PC-3 (cell line): ENCODE data around the gene RAD50. TPM values are rescaled to one million over a fixed set of nuclear protein-coding genes. Genes with fewer than 3 reads are reported as not detected.
A peak's percentile ranks its signal among the peaks of the same experiment; 100 is the strongest.

Experiments used
- ATAC-seq: fragments of 200-7000 bp; cut with Tn5 transposase; 2 replicates; pipeline ENCODE4 v1.9.1; 2020; ENCODE audit warnings: mild to moderate bottlenecking, moderate library complexity
- BruUV-seq: library from RNA; stranded (reverse); fragments of 400-500 nt; replicated peaks from 2 replicates; lab custom pipeline; 2021; lab: Mats Ljungman, UMichigan
- CTCF ChIA-PET: fragments of 300-600 bp; sonication (Branson Sonifier 250); formaldehyde crosslinking; loops from one replicate; lab custom pipeline; 2022; ENCODE audit warnings: antibody characterized with exemption; lab: Charles Lee
- POLR2A ChIA-PET: fragments of 300-600 bp; sonication (Branson Sonifier 250); formaldehyde crosslinking; loops from one replicate; lab custom pipeline; 2022; ENCODE audit warnings: antibody characterized with exemption; ENCODE audit not compliant: unreplicated experiment; lab: Charles Lee
- DNase-seq: peaks from one replicate; pipeline ENCODE4 v3.0.0-alpha.2; 2015
- H2AFZ ChIP-seq: fragments of 300-600 bp; sonication (generic); 2 replicates; pipeline ENCODE4 v1.6.0; 2016; ENCODE audit warnings: antibody characterized with exemption, low read length
- H3F3A ChIP-seq: fragments of 300-600 bp; sonication (generic); one replicate; pipeline ENCODE4 v1.6.0; 2017; ENCODE audit warnings: antibody characterized with exemption, low read length, control low read depth, mild to moderate bottlenecking; ENCODE audit not compliant: unreplicated experiment
- H3K27ac ChIP-seq: fragments of 300-600 bp; sonication (generic); 2 replicates; pipeline ENCODE4 v1.5.1; 2016; ENCODE audit warnings: mild to moderate bottlenecking, low read length
- H3K27me3 ChIP-seq: fragments of 300-600 bp; sonication (generic); 2 replicates; pipeline ENCODE4 v1.6.1; 2016; ENCODE audit warnings: low read length, mixed read lengths
- H3K36me3 ChIP-seq: fragments of 300-600 bp; sonication (generic); 2 replicates; pipeline ENCODE4 v1.6.1; 2016; ENCODE audit warnings: low read depth, mixed run types, low read length, mixed read lengths
- H3K4me1 ChIP-seq: fragments of 300-600 bp; sonication (generic); 2 replicates; pipeline ENCODE4 v1.5.1; 2016; ENCODE audit warnings: low read length; ENCODE audit not compliant: insufficient read depth
- H3K4me2 ChIP-seq: fragments of 300-600 bp; sonication (generic); 2 replicates; pipeline ENCODE4 v1.6.0; 2016; ENCODE audit warnings: low read length
- H3K4me3 ChIP-seq: fragments of 300-600 bp; sonication (generic); 2 replicates; pipeline ENCODE4 v1.5.1; 2016; ENCODE audit warnings: mild to moderate bottlenecking, low read length, mixed read lengths
- H3K79me2 ChIP-seq: fragments of 300-600 bp; sonication (generic); 2 replicates; pipeline ENCODE4 v1.6.1; 2017; ENCODE audit warnings: low read length, mixed read lengths
- H3K9ac ChIP-seq: fragments of 300-600 bp; sonication (generic); 2 replicates; pipeline ENCODE4 v1.6.0; 2016; ENCODE audit warnings: mild to moderate bottlenecking, low read length
- H3K9me2 ChIP-seq: fragments of 300-600 bp; sonication (generic); replicated peaks from 2 replicates; pipeline ENCODE4 v1.6.1; 2016; ENCODE audit warnings: mixed run types, low read length, mixed read lengths
- H3K9me3 ChIP-seq: fragments of 300-600 bp; sonication (generic); 2 replicates; pipeline ENCODE4 v1.6.1; 2016; ENCODE audit warnings: low read length, mixed read lengths
- H4K20me1 ChIP-seq: fragments of 300-600 bp; sonication (generic); 2 replicates; pipeline ENCODE4 v1.6.1; 2016; ENCODE audit warnings: low read length, mixed read lengths
- EZH2 ChIP-seq: fragments of 300-600 bp; sonication (generic); IDR thresholded peaks from one replicate; pipeline ENCODE4 v1.6.1; 2017; ENCODE audit warnings: antibody characterized with exemption, mild to moderate bottlenecking, low read length; ENCODE audit not compliant: unreplicated experiment
- EZH2phosphoT487 ChIP-seq: fragments of 300-600 bp; sonication (generic); IDR thresholded peaks from 2 replicates; pipeline ENCODE4 v1.6.1; 2018; ENCODE audit warnings: mild to moderate bottlenecking, antibody characterized with exemption, low read length, borderline replicate concordance
- intact Hi-C: fragments of 100-400 bp; cut with micrococcal nuclease; formaldehyde crosslinking; loops from 2 replicates; pipeline ENCODE4 v1.9.0; 2023
- total RNA-seq: library from RNA; depleted of rRNA; stranded (reverse); fragments of >200 nt; gene quantifications from 2 replicates; pipeline ENCODE4 v1.2.3, GENCODE V29; 2014
- TF ChIP-seq, protein P1 (sequence below): fragments of 300-600 bp; sonication (generic); conservative IDR thresholded peaks from 2 replicates; pipeline ENCODE4 v1.5.1; 2017; ENCODE audit warnings: antibody characterized with exemption, low read depth, mild to moderate bottlenecking, low read length

Gene RAD50
- total RNA-seq, 1 experiment from 2014 or later = 6.7 TPM

DNA sequence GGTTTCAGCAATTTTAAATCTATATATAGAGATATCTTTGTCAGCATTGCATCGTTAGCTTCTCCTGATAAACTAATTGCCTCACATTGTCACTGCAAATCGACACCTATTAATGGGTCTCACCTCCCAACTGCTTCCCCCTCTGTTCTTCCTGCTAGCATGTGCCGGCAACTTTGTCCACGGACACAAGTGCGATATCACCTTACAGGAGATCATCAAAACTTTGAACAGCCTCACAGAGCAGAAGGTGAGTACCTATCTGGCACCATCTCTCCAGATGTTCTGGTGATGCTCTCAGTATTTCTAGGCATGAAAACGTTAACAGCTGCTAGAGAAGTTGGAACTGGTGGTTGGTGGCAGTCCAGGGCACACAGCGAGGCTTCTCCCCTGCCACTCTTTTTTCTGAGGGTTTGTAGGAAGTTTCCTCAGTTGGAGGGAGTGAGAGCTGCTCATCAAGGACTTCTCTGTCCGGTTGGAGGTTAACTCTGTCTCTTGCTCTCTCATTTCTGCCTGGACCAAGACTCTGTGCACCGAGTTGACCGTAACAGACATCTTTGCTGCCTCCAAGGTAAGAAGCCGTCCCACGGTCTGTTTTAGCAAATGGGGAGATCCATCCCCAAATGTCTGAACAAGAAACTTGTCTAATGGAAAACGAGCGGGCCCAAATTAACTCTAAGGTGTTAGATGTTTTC, 117.3 kb downstream of the RAD50 start, which contains the start of gene IL4:
IL4 (plus strand) TSS at position 51 of the 692 bp plus-strand sequence; CDS start at position 113, 62 bp downstream.
- H3K27ac ChIP-seq = peak within 1 kb of the TSS; percentile 70
- H3K9ac ChIP-seq = no peak within 1 kb of the TSS
- ChIA-PET POLR2A (no interaction called here), CTCF (interaction anchor here (0.5 kb wide), 1 partner anchor 180 kb away, joined by 3 read pairs; no protein-coding TSS in a partner anchor)
- no peaks in the 10 kb centered on the region for H3F3A ChIP-seq
- BruUV-seq = no TSS peak
- intact Hi-C loops = no loop called here
- no peak for ATAC-seq
- TF ChIP-seq, protein P1, sequence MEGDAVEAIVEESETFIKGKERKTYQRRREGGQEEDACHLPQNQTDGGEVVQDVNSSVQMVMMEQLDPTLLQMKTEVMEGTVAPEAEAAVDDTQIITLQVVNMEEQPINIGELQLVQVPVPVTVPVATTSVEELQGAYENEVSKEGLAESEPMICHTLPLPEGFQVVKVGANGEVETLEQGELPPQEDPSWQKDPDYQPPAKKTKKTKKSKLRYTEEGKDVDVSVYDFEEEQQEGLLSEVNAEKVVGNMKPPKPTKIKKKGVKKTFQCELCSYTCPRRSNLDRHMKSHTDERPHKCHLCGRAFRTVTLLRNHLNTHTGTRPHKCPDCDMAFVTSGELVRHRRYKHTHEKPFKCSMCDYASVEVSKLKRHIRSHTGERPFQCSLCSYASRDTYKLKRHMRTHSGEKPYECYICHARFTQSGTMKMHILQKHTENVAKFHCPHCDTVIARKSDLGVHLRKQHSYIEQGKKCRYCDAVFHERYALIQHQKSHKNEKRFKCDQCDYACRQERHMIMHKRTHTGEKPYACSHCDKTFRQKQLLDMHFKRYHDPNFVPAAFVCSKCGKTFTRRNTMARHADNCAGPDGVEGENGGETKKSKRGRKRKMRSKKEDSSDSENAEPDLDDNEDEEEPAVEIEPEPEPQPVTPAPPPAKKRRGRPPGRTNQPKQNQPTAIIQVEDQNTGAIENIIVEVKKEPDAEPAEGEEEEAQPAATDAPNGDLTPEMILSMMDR = no peak
- TF ChIP-seq EZH2phosphoT487 (no peak), EZH2 (no peak)
- no peaks in the 10 kb centered on the region for H3K27me3 ChIP-seq
- H3K79me2 ChIP-seq = no peaks in the 10 kb centered on the region
- H3K4me1 ChIP-seq = peaks cover 42% of the 10 kb centered on the region
- peak within 1 kb of the TSS; percentile 48 for H3K4me3 ChIP-seq
- no peaks in the 10 kb centered on the region for H3K36me3 ChIP-seq
- no peaks in the 10 kb centered on the region for H3K9me2 ChIP-seq
- H3K9me3 ChIP-seq = no peaks in the 10 kb centered on the region
- H2AFZ ChIP-seq = peak within 1 kb of the TSS; percentile 62
- H3K4me2 ChIP-seq = peak within 1 kb of the TSS; percentile 75
- H4K20me1 ChIP-seq = no peaks in the 10 kb centered on the region
- no peak for DNase-seq

DNA sequence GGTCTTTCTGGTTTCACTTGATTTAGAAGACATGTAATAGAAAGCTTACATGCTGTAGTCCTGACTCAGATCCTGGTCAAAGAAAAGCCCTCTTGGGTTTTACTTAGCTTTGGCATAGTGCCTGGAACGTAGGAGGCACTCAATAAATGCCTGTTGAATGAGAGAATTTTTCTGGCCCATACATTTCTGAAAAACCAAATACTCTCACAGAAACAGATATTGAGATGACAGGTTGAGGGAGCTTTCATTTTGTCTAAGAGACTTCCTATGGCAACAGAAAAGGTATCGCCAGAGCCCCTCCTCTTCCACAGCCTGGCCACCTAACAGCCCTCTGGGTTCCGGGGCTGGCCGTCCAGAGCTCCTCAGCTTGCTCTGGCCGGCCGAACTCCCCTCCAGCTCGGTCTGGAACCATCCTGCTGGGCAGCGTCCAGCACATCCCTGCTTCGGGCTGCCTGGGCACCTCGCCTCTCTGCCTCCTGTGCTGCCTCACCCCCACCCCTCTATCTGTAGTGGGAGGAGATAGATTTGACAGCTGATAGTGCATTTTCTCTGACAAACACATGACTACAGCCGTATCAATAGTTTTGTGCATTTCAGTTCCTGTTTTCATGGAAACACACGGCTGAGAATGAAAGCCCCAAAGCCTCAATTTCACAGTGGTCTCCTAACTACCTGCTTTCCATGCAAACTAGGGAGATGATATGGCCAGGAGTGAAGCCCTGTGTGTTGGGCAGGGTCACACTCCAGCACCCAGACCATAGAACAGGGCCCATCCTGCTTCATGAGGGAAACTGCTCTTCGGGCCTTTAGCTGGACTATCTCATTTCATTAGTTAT, 118.1 kb downstream of the RAD50 start:
- Histone ChIP-seq H3F3A (no peaks in the 10 kb centered on the region), H3K27me3 (no peaks in the 10 kb centered on the region), H2AFZ (peak overlapping the region; percentile 62; the same call in 1 of the 2 replicates), H3K36me3 (no peaks in the 10 kb centered on the region), H3K9me2 (no peaks in the 10 kb centered on the region), H3K4me1 (peaks cover 42% of the 10 kb centered on the region), H3K4me2 (peak overlapping the region; percentile 75), H3K27ac (peak overlapping the region; percentile 70), H3K9me3 (no peaks in the 10 kb centered on the region), H3K4me3 (peak overlapping the region; percentile 48), H3K79me2 (no peaks in the 10 kb centered on the region), H4K20me1 (no peaks in the 10 kb centered on the region), H3K9ac (no peak overlapping the region)
- POLR2A ChIA-PET = no interaction called here
- DNase-seq (peak; percentile 92), ATAC-seq (peak; percentile 72)
- CTCF ChIA-PET = interaction anchor here (0.5 kb wide), 1 partner anchor 179 kb away, joined by 3 read pairs; no protein-coding TSS in a partner anchor
- no peak for TF ChIP-seq EZH2
- TF ChIP-seq EZH2phosphoT487 = no peak
- TF ChIP-seq, protein P1 = no peak
- intact Hi-C loops = no loop called here
- BruUV-seq = no TSS peak
